ENCODE results near the gene CENPV. TPM values are rescaled to one million over a fixed set of nuclear protein-coding genes. Genes with fewer than 3 reads are reported as not detected.

The CENPV gene
- total RNA-seq, 4 donors from 2014 or later, result 18.3 to 39.4 (median 28.5) TPM

- TF ChIP-seq CTCF (IDR thresholded peaks at IDR 0.05 in 4 of 5, conservative IDR thresholded peaks at IDR 0.05 in 1 of 5) (no peak), POLR2A (IDR thresholded peaks at IDR 0.05) (no peak)
- in situ Hi-C loops (cut with MboI; ENCODE audit: low sequenced_read_pairs in 4 of 4), result loop anchor here in 1 of 4 donors (25.0 kb wide), 1 partner anchor 158 kb away; no protein-coding TSS in a partner anchor
- H3K36me3 ChIP-seq, result no peaks in the 10 kb centered on the region
These were observed 1.3 kb upstream of the CENPV start for GRCh38 chr17:16354585-16354984.

GRCh38 chr17:16352667-16353316, 477 bp downstream of the CENPV start:
- H3K27me3 ChIP-seq, result no peaks in the 10 kb centered on the region
- no peaks in the 10 kb centered on the region for H3K36me3 ChIP-seq
- H3K27ac ChIP-seq, result peak overlapping the region; percentile 46 to 62 (median 54)
- ATAC-seq (peak; percentile 69 to 76), DNase-seq (no peak)
- in situ Hi-C loops (cut with MboI; ENCODE audit: low sequenced_read_pairs in 4 of 4), result loop anchor here in 1 of 4 donors (25.0 kb wide), 1 partner anchor 160 kb away; no protein-coding TSS in a partner anchor
- H3K9me3 ChIP-seq, result no peaks in the 10 kb centered on the region
- no peak for TF ChIP-seq CTCF (IDR thresholded peaks at IDR 0.05 in 4 of 5, conservative IDR thresholded peaks at IDR 0.05 in 1 of 5)
- no peak for TF ChIP-seq POLR2A (IDR thresholded peaks at IDR 0.05)
- peak overlapping the region; percentile 72 to 91 (median 75) for H3K4me3 ChIP-seq
- H3K4me1 ChIP-seq, result peaks cover 11 to 15% of the 10 kb centered on the region in 2 donors
- intact Hi-C loops (cut with DNase I; ENCODE audit: low total_unique reads), result loop anchor here (10.0 kb wide), 1 partner anchor 348 kb away; no protein-coding TSS in a partner anchor

More at GRCh38 chr17:16354585-16354984, 1.3 kb upstream of the CENPV start:
- H3K4me3 ChIP-seq, result no peak overlapping the region
- ATAC-seq, result no peak
- H3K9me3 ChIP-seq, result no peaks in the 10 kb centered on the region
- H3K27me3 ChIP-seq, result no peaks in the 10 kb centered on the region
- no peak overlapping the region for H3K27ac ChIP-seq
- intact Hi-C loops (cut with DNase I; ENCODE audit: low total_unique reads), result loop anchor here (10.0 kb wide), 1 partner anchor 350 kb away; no protein-coding TSS in a partner anchor
- peak in 1 of 2 donors; percentile 6 for DNase-seq
- H3K4me1 ChIP-seq, result peaks cover 11 to 15% of the 10 kb centered on the region in 2 donors

- no peak for ATAC-seq
- Histone ChIP-seq H3K27ac (peak overlapping the region in 1 of 4 donors; percentile 46), H3K4me1 (peaks cover 11 to 15% of the 10 kb centered on the region in 2 donors), H3K27me3 (no peaks in the 10 kb centered on the region), H3K36me3 (no peaks in the 10 kb centered on the region), H3K4me3 (peak overlapping the region; percentile 72 to 91 (median 75)), H3K9me3 (no peaks in the 10 kb centered on the region)
- in situ Hi-C loops (cut with MboI; ENCODE audit: low sequenced_read_pairs in 4 of 4), result loop anchor here in 1 of 4 donors (25.0 kb wide), 1 partner anchor 160 kb away; no protein-coding TSS in a partner anchor
- no peak for TF ChIP-seq CTCF (IDR thresholded peaks at IDR 0.05 in 4 of 5, conservative IDR thresholded peaks at IDR 0.05 in 1 of 5)
- TF ChIP-seq POLR2A (IDR thresholded peaks at IDR 0.05), result no peak
- DNase-seq, result no peak
- intact Hi-C loops (cut with DNase I; ENCODE audit: low total_unique reads), result loop anchor here (10.0 kb wide), 1 partner anchor 347 kb away; no protein-coding TSS in a partner anchor
These were observed 984 bp downstream of the CENPV start for GRCh38 chr17:16352303-16352666.

- no peak for DNase-seq
- H3K27ac ChIP-seq, result no peak overlapping the region
- in situ Hi-C loops (cut with MboI; ENCODE audit: low sequenced_read_pairs in 4 of 4), result loop anchor here in 1 of 4 donors (25.0 kb wide), 1 partner anchor 160 kb away; no protein-coding TSS in a partner anchor
- TF ChIP-seq POLR2A (IDR thresholded peaks at IDR 0.05) (no peak), CTCF (IDR thresholded peaks at IDR 0.05 in 4 of 5, conservative IDR thresholded peaks at IDR 0.05 in 1 of 5) (no peak)
- peak overlapping the region; percentile 72 to 91 (median 75) for H3K4me3 ChIP-seq
- H3K9me3 ChIP-seq, result no peaks in the 10 kb centered on the region
- intact Hi-C loops (cut with DNase I; ENCODE audit: low total_unique reads), result loop anchor here (10.0 kb wide), 1 partner anchor 347 kb away; no protein-coding TSS in a partner anchor
- H3K36me3 ChIP-seq, result no peaks in the 10 kb centered on the region
- peaks cover 11 to 15% of the 10 kb centered on the region in 2 donors for H3K4me1 ChIP-seq
- ATAC-seq, result no peak
- H3K27me3 ChIP-seq, result no peaks in the 10 kb centered on the region
These were observed 1.4 kb downstream of the CENPV start for GRCh38 chr17:16351831-16352230.

Measured in gastrocnemius medialis (tissue), 4 donors.